ENCODE data around the gene USH1C.

DNA sequence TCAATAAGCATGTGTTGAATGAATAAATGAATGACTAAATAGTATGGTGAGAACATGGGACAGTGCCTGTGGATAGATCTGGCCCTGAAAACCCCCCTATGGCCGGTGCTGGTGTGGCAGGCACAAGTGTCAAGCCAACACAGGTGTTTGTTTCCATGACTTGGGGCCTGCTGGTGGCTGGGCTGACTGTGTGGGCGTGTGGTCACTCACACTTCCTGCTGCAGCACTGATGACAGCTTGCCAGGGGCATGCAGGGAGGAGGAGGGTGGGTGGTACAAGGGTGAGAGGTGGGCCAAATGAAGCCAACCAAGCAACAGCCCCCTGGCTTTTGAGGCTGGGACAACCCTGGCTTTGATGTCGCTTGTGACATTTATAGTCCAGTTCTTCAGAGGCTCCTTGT is 37.3 kb downstream of the USH1C start:
- no peak for TF ChIP-seq EZH2 (IDR thresholded peaks at IDR 0.05)
- TF ChIP-seq POLR2AphosphoS5 (IDR thresholded peaks at IDR 0.05; ENCODE audit: borderline replicate concordance, low read depth, low read length): no peak
- TF ChIP-seq FOXP2 (optimal IDR thresholded peaks at IDR 0.05; ENCODE audit: control extremely low read depth, extremely low read length, insufficient read depth): no peak
